Measurements from ENCODE around the gene SET. TPM values are rescaled to one million over a fixed set of nuclear protein-coding genes. Genes with fewer than 3 reads are reported as not detected.

Gene SET
- total RNA-seq, 5 donors from 2014 or later (not counting 1 experiment from before 2014, with no cell fraction given): 239 to 279 (median 252) TPM

DNA sequence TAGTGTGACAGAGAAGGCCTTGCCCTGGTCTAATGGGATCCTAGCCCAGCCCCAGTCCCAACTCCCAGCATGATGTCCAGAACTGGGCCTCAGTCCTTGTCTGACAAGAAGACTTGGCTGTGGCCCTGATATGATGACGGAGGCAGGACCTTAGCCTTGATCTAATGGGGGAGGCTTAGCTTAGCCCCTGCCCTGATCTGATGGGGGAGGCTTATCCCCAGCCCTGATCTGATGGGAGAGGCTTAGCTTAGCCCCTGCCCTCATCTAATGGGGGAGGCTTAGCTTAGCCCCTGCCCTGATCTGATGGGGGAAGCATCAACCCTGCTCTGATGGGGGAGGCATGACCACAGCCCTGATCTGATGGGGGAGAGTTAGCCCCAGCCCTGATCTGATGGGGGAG lies 17.0 kb downstream of the SET start:
- Histone ChIP-seq H3K4me1 (ENCODE audit: control insufficient read depth in 1 of 2, extremely low read depth in 1 of 2, insufficient read depth in 2 of 2, low read length in 2 of 2) (peaks cover 0 to 21% of the 10 kb centered on the region in 2 experiments), H3K9me3 (no peaks in the 10 kb centered on the region), H3K4me3 (ENCODE audit: control insufficient read depth in 1 of 2, extremely low read depth in 1 of 2, low read length in 1 of 2) (no peak overlapping the region), H3K27me3 (replicated peaks in 1 of 2; ENCODE audit: control insufficient read depth in 2 of 2, extremely low read depth in 1 of 2, insufficient read depth in 2 of 2, low read length in 1 of 2) (no peaks in the 10 kb centered on the region), H3K27ac (ENCODE audit: low read length) (no peak overlapping the region), H3K36me3 (ENCODE audit: control insufficient read depth in 2 of 2, extremely low read depth in 1 of 2, insufficient read depth in 1 of 2, low read length in 1 of 2) (no peaks in the 10 kb centered on the region)
- no peak overlapping the region for H3K27ac Mint-ChIP-seq
- DNase-seq: no peak
- H3K9me3 Mint-ChIP-seq: no peaks in the 10 kb centered on the region
- 100% methylated on average over 1 of the region's 1 CpG for WGBS (ENCODE audit: insufficient coverage)
- H3K27me3 Mint-ChIP-seq: no peaks in the 10 kb centered on the region
- CTCF ChIA-PET: interaction anchor here (0.6 to 0.9 kb wide), 2 partner anchors 42 to 215 kb away, joined by 3 to 5 read pairs; no protein-coding TSS in a partner anchor
- no peak overlapping the region for H3K4me3 Mint-ChIP-seq
- H3K4me1 Mint-ChIP-seq: peaks cover 11 to 15% (median 13%) of the 10 kb centered on the region in 3 donors
- POLR2A ChIA-PET: interaction anchor here in 1 of 2 donors (0.6 kb wide), 1 partner anchor 59 kb away, joined by 3 read pairs; no protein-coding TSS in a partner anchor
- ATAC-seq (replicated peaks in 1 of 4): no peak
- H3K36me3 Mint-ChIP-seq: no peaks in the 10 kb centered on the region

- Histone ChIP-seq H3K27ac (ENCODE audit: low read length) (no peak overlapping the region), H3K9me3 (no peaks in the 10 kb centered on the region), H3K4me3 (ENCODE audit: control insufficient read depth in 1 of 2, extremely low read depth in 1 of 2, low read length in 1 of 2) (no peak overlapping the region), H3K27me3 (replicated peaks in 1 of 2; ENCODE audit: control insufficient read depth in 2 of 2, extremely low read depth in 1 of 2, insufficient read depth in 2 of 2, low read length in 1 of 2) (no peaks in the 10 kb centered on the region), H3K4me1 (ENCODE audit: control insufficient read depth in 1 of 2, extremely low read depth in 1 of 2, insufficient read depth in 2 of 2, low read length in 2 of 2) (peaks cover 0 to 15% of the 10 kb centered on the region in 2 experiments), H3K36me3 (ENCODE audit: control insufficient read depth in 2 of 2, extremely low read depth in 1 of 2, insufficient read depth in 1 of 2, low read length in 1 of 2) (no peaks in the 10 kb centered on the region)
- WGBS (ENCODE audit: insufficient coverage): 92% methylated on average over 20 of the region's 23 CpGs
- no peak for ATAC-seq (replicated peaks in 1 of 4)
- H3K27me3 Mint-ChIP-seq: no peaks in the 10 kb centered on the region
- H3K4me3 Mint-ChIP-seq: no peak overlapping the region
- no peak for DNase-seq
- peaks cover 6 to 9% (median 7%) of the 10 kb centered on the region in 3 donors for H3K4me1 Mint-ChIP-seq
- POLR2A ChIA-PET: interaction anchor here in 1 of 2 donors (0.6 kb wide), 1 partner anchor 58 kb away, joined by 3 read pairs; no protein-coding TSS in a partner anchor
- no peaks in the 10 kb centered on the region for H3K9me3 Mint-ChIP-seq
- no peak overlapping the region for H3K27ac Mint-ChIP-seq
- H3K36me3 Mint-ChIP-seq: no peaks in the 10 kb centered on the region
- CTCF ChIA-PET: interaction anchor here (0.5 to 0.9 kb wide), 2 partner anchors 21 to 214 kb away, joined by 5 to 8 read pairs; no protein-coding TSS in a partner anchor
These were observed 17.8 kb downstream of the SET start for GRCh38 chr9:128706671-128707381.

DNA sequence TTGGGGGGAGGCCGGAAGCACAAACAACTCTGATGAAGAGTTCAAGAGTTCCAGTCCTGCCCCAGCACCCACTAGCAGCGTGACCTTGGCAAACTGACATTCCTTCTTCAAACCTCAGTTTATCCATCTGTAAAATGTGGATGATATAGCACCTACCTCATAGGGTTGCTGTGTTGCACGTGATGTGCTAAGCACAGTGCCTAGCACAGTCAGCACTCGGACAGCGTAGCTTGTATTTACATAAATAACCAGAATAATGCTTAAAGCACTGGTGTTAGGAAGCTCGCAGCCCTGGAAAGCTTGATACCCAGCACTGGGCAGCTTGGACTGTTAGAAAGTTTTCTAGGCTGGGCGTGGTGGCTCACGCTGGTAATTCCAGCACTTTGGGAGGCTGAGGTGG lies 18.4 kb downstream of the SET start:
- no peak overlapping the region for H3K4me3 Mint-ChIP-seq
- peaks cover 0 to 5% (median 3%) of the 10 kb centered on the region in 3 donors for H3K4me1 Mint-ChIP-seq
- ChIA-PET POLR2A (no interaction called here), CTCF (interaction anchor here in 1 of 2 donors (0.5 kb wide), 1 partner anchor 412 kb away, joined by 5 read pairs; no protein-coding TSS in a partner anchor)
- DNase-seq: no peak
- no CpG with 5 or more reads among the region's 8 CpGs for WGBS (ENCODE audit: insufficient coverage)
- Histone ChIP-seq H3K9me3 (no peaks in the 10 kb centered on the region), H3K4me1 (ENCODE audit: control insufficient read depth in 1 of 2, extremely low read depth in 1 of 2, insufficient read depth in 2 of 2, low read length in 2 of 2) (peaks cover 0 to 11% of the 10 kb centered on the region in 2 experiments), H3K27ac (ENCODE audit: low read length) (no peak overlapping the region), H3K4me3 (ENCODE audit: control insufficient read depth in 1 of 2, extremely low read depth in 1 of 2, low read length in 1 of 2) (no peak overlapping the region), H3K36me3 (ENCODE audit: control insufficient read depth in 2 of 2, extremely low read depth in 1 of 2, insufficient read depth in 1 of 2, low read length in 1 of 2) (no peaks in the 10 kb centered on the region), H3K27me3 (replicated peaks in 1 of 2; ENCODE audit: control insufficient read depth in 2 of 2, extremely low read depth in 1 of 2, insufficient read depth in 2 of 2, low read length in 1 of 2) (no peaks in the 10 kb centered on the region)
- H3K36me3 Mint-ChIP-seq: no peaks in the 10 kb centered on the region
- H3K27ac Mint-ChIP-seq: no peak overlapping the region
- ATAC-seq (replicated peaks in 1 of 4): no peak
- no peaks in the 10 kb centered on the region for H3K27me3 Mint-ChIP-seq
- no peaks in the 10 kb centered on the region for H3K9me3 Mint-ChIP-seq

GRCh38 chr9:128712451-128713410 lies 23.7 kb downstream of the SET start:
- WGBS (ENCODE audit: insufficient coverage): 92% methylated on average over 22 of the region's 26 CpGs
- Histone ChIP-seq H3K27ac (ENCODE audit: low read length) (no peak overlapping the region), H3K4me1 (ENCODE audit: control insufficient read depth in 1 of 2, extremely low read depth in 1 of 2, insufficient read depth in 2 of 2, low read length in 2 of 2) (no peaks in the 10 kb centered on the region), H3K27me3 (replicated peaks in 1 of 2; ENCODE audit: control insufficient read depth in 2 of 2, extremely low read depth in 1 of 2, insufficient read depth in 2 of 2, low read length in 1 of 2) (no peaks in the 10 kb centered on the region), H3K36me3 (ENCODE audit: control insufficient read depth in 2 of 2, extremely low read depth in 1 of 2, insufficient read depth in 1 of 2, low read length in 1 of 2) (no peaks in the 10 kb centered on the region), H3K9me3 (no peaks in the 10 kb centered on the region), H3K4me3 (ENCODE audit: control insufficient read depth in 1 of 2, extremely low read depth in 1 of 2, low read length in 1 of 2) (no peak overlapping the region)
- ATAC-seq (replicated peaks in 1 of 4) (no peak), DNase-seq (no peak)
- Mint-ChIP-seq H3K36me3 (no peaks in the 10 kb centered on the region), H3K4me3 (no peak overlapping the region), H3K27ac (no peak overlapping the region), H3K4me1 (no peaks in the 10 kb centered on the region), H3K27me3 (no peaks in the 10 kb centered on the region), H3K9me3 (no peaks in the 10 kb centered on the region)
- ChIA-PET CTCF (no interaction called here), POLR2A (interaction anchor here in 1 of 2 donors (0.7 kb wide), 1 partner anchor 139 kb away, joined by 6 read pairs; no protein-coding TSS in a partner anchor)

DNA sequence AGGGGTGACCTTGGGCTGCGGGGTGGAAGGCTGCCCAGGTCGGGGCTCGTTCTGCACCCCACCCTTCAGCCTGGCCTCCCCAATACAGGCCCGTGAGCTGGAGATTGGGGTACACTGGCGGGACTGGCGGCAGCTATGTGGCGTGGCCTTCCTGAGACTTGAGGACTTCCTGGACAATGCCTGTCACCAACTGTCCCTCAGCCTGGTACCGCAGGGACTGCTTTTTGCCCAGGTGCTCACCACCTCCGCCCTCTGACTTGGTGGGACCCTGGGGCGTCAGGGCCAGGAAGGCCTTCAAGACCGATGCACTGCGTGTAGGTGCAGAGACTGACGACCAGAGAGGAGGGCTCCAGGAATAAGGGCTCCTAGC lies 24.4 kb downstream of the SET start:
- CTCF ChIA-PET: no interaction called here
- no peaks in the 10 kb centered on the region for H3K9me3 ChIP-seq
- Mint-ChIP-seq H3K4me3 (no peak overlapping the region), H3K4me1 (no peaks in the 10 kb centered on the region), H3K9me3 (no peaks in the 10 kb centered on the region), H3K27me3 (no peaks in the 10 kb centered on the region), H3K27ac (no peak overlapping the region), H3K36me3 (no peaks in the 10 kb centered on the region)
- POLR2A ChIA-PET: no interaction called here
- H3K4me1 ChIP-seq (ENCODE audit: control insufficient read depth in 1 of 2, extremely low read depth in 1 of 2, insufficient read depth in 2 of 2, low read length in 2 of 2): no peaks in the 10 kb centered on the region
- no peak for DNase-seq
- H3K27me3 ChIP-seq (replicated peaks in 1 of 2; ENCODE audit: control insufficient read depth in 2 of 2, extremely low read depth in 1 of 2, insufficient read depth in 2 of 2, low read length in 1 of 2): no peaks in the 10 kb centered on the region
- no peaks in the 10 kb centered on the region for H3K36me3 ChIP-seq (ENCODE audit: control insufficient read depth in 2 of 2, extremely low read depth in 1 of 2, insufficient read depth in 1 of 2, low read length in 1 of 2)
- H3K4me3 ChIP-seq (ENCODE audit: control insufficient read depth in 1 of 2, extremely low read depth in 1 of 2, low read length in 1 of 2): no peak overlapping the region
- ATAC-seq (replicated peaks in 1 of 4): no peak
- WGBS (ENCODE audit: insufficient coverage): 95% methylated on average over 10 of the region's 13 CpGs
- H3K27ac ChIP-seq (ENCODE audit: low read length): no peak overlapping the region

GRCh38 chr9:128713941-128714573 lies 25.0 kb downstream of the SET start:
- H3K36me3 ChIP-seq (ENCODE audit: control insufficient read depth in 2 of 2, extremely low read depth in 1 of 2, insufficient read depth in 1 of 2, low read length in 1 of 2): no peaks in the 10 kb centered on the region
- H3K27me3 Mint-ChIP-seq: no peaks in the 10 kb centered on the region
- ChIA-PET POLR2A (no interaction called here), CTCF (no interaction called here)
- H3K27ac ChIP-seq (ENCODE audit: low read length): no peak overlapping the region
- H3K4me3 Mint-ChIP-seq: no peak overlapping the region
- no peaks in the 10 kb centered on the region for H3K9me3 Mint-ChIP-seq
- no peaks in the 10 kb centered on the region for H3K4me1 Mint-ChIP-seq
- no peaks in the 10 kb centered on the region for H3K27me3 ChIP-seq (replicated peaks in 1 of 2; ENCODE audit: control insufficient read depth in 2 of 2, extremely low read depth in 1 of 2, insufficient read depth in 2 of 2, low read length in 1 of 2)
- no peaks in the 10 kb centered on the region for H3K4me1 ChIP-seq (ENCODE audit: control insufficient read depth in 1 of 2, extremely low read depth in 1 of 2, insufficient read depth in 2 of 2, low read length in 2 of 2)
- ATAC-seq (replicated peaks in 1 of 4) (no peak), DNase-seq (no peak)
- H3K9me3 ChIP-seq: no peaks in the 10 kb centered on the region
- 99% methylated on average over 12 of the region's 19 CpGs for WGBS (ENCODE audit: insufficient coverage)
- H3K36me3 Mint-ChIP-seq: no peaks in the 10 kb centered on the region
- H3K4me3 ChIP-seq (ENCODE audit: control insufficient read depth in 1 of 2, extremely low read depth in 1 of 2, low read length in 1 of 2): no peak overlapping the region
- no peak overlapping the region for H3K27ac Mint-ChIP-seq

Data from T-cell (primary cell).